Breast epithelium (tissue), 3 donors: Measurements from ENCODE around the gene NEMP2.

Source experiments
- POLR2A ChIP-seq: fragments of 450-650 bp; IDR thresholded peaks from one replicate; pipeline ENCODE4 v1.6.1; 2016; ENCODE audit warnings: antibody characterized with exemption, mild to moderate bottlenecking, moderate library complexity
- POLR2AphosphoS5 ChIP-seq, 3 donors: sonication (generic); formaldehyde crosslinking; IDR thresholded peaks; one replicate each; pipeline ENCODE4 v1.6.1; 2017; ENCODE audit warnings: antibody characterized with exemption in 3 of 3
- TF ChIP-seq, protein P1 (sequence below), 3 donors: fragments of 450-650 bp; IDR thresholded peaks; one replicate each; pipeline ENCODE4 v1.5.1; 2016 to 2017; ENCODE audit warnings: antibody characterized with exemption in 3 of 3, mild to moderate bottlenecking in 3 of 3, moderate library complexity in 3 of 3

DNA sequence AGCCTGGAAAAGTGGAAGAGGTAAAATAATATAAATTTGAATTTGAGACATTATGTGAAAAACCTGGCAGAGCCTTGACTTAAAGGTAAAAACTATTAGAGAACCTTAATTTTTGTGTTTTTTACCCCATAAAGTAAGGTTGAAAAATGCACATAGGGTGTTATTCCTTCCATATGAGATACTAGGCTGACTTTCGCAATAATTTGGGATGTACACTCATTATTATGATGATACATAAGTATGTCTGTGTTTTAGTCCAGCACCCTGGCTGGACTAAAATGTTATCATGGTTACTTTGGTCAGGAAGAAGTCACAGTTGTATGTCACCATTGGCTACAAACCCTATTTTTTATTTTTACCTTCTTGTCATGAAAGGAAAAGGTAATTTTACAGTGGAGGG, 19.8 kb downstream of the NEMP2 start:
- TF ChIP-seq, protein P1, sequence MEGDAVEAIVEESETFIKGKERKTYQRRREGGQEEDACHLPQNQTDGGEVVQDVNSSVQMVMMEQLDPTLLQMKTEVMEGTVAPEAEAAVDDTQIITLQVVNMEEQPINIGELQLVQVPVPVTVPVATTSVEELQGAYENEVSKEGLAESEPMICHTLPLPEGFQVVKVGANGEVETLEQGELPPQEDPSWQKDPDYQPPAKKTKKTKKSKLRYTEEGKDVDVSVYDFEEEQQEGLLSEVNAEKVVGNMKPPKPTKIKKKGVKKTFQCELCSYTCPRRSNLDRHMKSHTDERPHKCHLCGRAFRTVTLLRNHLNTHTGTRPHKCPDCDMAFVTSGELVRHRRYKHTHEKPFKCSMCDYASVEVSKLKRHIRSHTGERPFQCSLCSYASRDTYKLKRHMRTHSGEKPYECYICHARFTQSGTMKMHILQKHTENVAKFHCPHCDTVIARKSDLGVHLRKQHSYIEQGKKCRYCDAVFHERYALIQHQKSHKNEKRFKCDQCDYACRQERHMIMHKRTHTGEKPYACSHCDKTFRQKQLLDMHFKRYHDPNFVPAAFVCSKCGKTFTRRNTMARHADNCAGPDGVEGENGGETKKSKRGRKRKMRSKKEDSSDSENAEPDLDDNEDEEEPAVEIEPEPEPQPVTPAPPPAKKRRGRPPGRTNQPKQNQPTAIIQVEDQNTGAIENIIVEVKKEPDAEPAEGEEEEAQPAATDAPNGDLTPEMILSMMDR (IDR thresholded peaks at IDR 0.05): no peak
- TF ChIP-seq POLR2A: no peak
- TF ChIP-seq POLR2AphosphoS5 (IDR thresholded peaks at IDR 0.05): no peak
